K562 (cell line): Measurements from ENCODE around the gene TRIM44. TPM values are rescaled to one million over a fixed set of nuclear protein-coding genes. Genes with fewer than 3 reads are reported as not detected.

Experiments
- CREB1 ChIP-seq, 2 experiments: sonication (generic) in 1 of 2; formaldehyde crosslinking in 1 of 2; IDR thresholded peaks; 2 replicates each; pipeline versions ENCODE4 v1.6.1 to v1.8.0; 2012 to 2022; ENCODE audit warnings: inconsistent platforms in 1 of 2, mild to moderate bottlenecking in 1 of 2, missing genetic modification reagents in 1 of 2, moderate library complexity in 1 of 2
- HDAC1 ChIP-seq, 2 experiments: fragments of 450-650 bp; IDR thresholded peaks; 2 replicates each; pipeline ENCODE4 v1.6.1; 2016 to 2017; ENCODE audit warnings: inconsistent platforms in 1 of 2, mild to moderate bottlenecking in 1 of 2, moderate library complexity in 1 of 2
- KDM2B ChIP-seq: fragments of 250-450 bp; sonication (Bioruptor Pico); IDR thresholded peaks from 2 replicates; pipeline ENCODE4 v1.8.0; 2021; ENCODE audit warnings: mild to moderate bottlenecking, moderate library complexity
- MEIS2 ChIP-seq: fragments of 450-650 bp; IDR thresholded peaks from 2 replicates; pipeline ENCODE4 v1.6.1; 2014; ENCODE audit warnings: mild to moderate bottlenecking; ENCODE audit not compliant: partially characterized antibody
- POLR2G ChIP-seq: fragments of 200-400 bp; formaldehyde crosslinking; IDR thresholded peaks from 2 replicates; pipeline ENCODE4 v1.6.1; 2017; ENCODE audit warnings: low read depth, mild to moderate bottlenecking, antibody characterized with exemption, low read length, moderate library complexity
- RNF2 ChIP-seq: sonication (generic); IDR thresholded peaks from 2 replicates; pipeline ENCODE4 v1.6.1; 2016
- SLC30A9 ChIP-seq: fragments of 250-450 bp; sonication (Bioruptor Pico); IDR thresholded peaks from 2 replicates; pipeline ENCODE4 v1.8.0; 2022; ENCODE audit warnings: mild to moderate bottlenecking, moderate library complexity
- STAT5B ChIP-seq: fragments of 250-450 bp; sonication (Bioruptor Pico); IDR thresholded peaks from 2 replicates; pipeline ENCODE4 v1.8.0; 2021; ENCODE audit warnings: mild to moderate bottlenecking, inconsistent platforms
- TBL1XR1 ChIP-seq, 2 experiments: IDR thresholded peaks; 2 replicates each; pipeline ENCODE4 v1.6.1; 2012; ENCODE audit warnings: improper control_type of control experiment in 2 of 2, low read length in 2 of 2, mild to moderate bottlenecking in 1 of 2
- YY1 ChIP-seq, 3 experiments: IDR thresholded peaks; 2 replicates each; pipeline ENCODE4 v1.6.1; 2011; ENCODE audit warnings: low read length in 2 of 3, mild to moderate bottlenecking in 2 of 3, moderate library complexity in 2 of 3, borderline replicate concordance in 1 of 3, control low read depth in 1 of 3, low read depth in 1 of 3; ENCODE audit not compliant: insufficient read depth in 3 of 3, insufficient replicate concordance in 2 of 3, control insufficient read depth in 1 of 3, insufficient read length in 1 of 3; ENCODE audit errors: extremely low read depth in 1 of 3
- ZFP1 ChIP-seq: fragments of 450-650 bp; formaldehyde crosslinking; IDR thresholded peaks from 2 replicates; pipeline ENCODE4 v1.4.0; 2020; ENCODE audit warnings: mild to moderate bottlenecking, mixed read lengths
- ZNF507 ChIP-seq: conservative IDR thresholded peaks from 2 replicates; pipeline ENCODE4 v1.6.1; 2017; ENCODE audit warnings: missing genetic modification characterization, missing compliant biosample characterization
- polyA plus RNA-seq, 8 experiments: library from polyadenylated mRNA; depleted of rRNA in 4 of 8; stranded (reverse) in 5 of 8; unstranded in 3 of 8; fragments of >200 nt; fragmentation: Nextera tagmentation in 2 of 8; fragmentation: Illumina TruSeq in 1 of 8; extraction: Ambion mirVana in 2 of 8; extraction: Trizol in 1 of 8; gene quantifications; 2 replicates each; pipeline versions ENCODE4 v1.2.1 to v1.2.3, GENCODE V29; 2011 to 2014; ENCODE audit warnings: inconsistent platforms in 1 of 8, missing spikeins in 1 of 8
- total RNA-seq, 7 experiments: library from RNA; depleted of rRNA in 6 of 7; stranded (reverse); fragments of >200 nt in 6 of 7; fragmentation: Illumina TruSeq in 2 of 7; extraction: Trizol in 2 of 7; gene quantifications; 2 replicates each; pipeline versions ENCODE4 v1.2.1 to v1.2.3, GENCODE V29; 2011 to 2021; ENCODE audit warnings: low replicate concordance in 1 of 7
- TF ChIP-seq, protein P1 (sequence below), 2 experiments: IDR thresholded peaks in 1 of 2; conservative IDR thresholded peaks in 1 of 2; 2 replicates each; pipeline ENCODE4 v1.6.1; 2016; ENCODE audit warnings: low read depth in 2 of 2, mild to moderate bottlenecking in 1 of 2, missing compliant biosample characterization in 1 of 2, missing genetic modification characterization in 1 of 2, moderate library complexity in 1 of 2
- TF ChIP-seq, protein P2 (sequence below): fragments of 450-650 bp; IDR thresholded peaks from 2 replicates; pipeline ENCODE4 v1.6.1; 2016
- TF ChIP-seq, protein P3 (sequence below): fragments of 250-450 bp; sonication (Bioruptor Pico); IDR thresholded peaks from 2 replicates; pipeline ENCODE4 v1.8.0; 2022; ENCODE audit warnings: inconsistent platforms, mild to moderate bottlenecking, moderate library complexity, borderline replicate concordance
- TF ChIP-seq, protein P4 (sequence below): fragments of 250-450 bp; sonication (Bioruptor Pico); IDR thresholded peaks from 2 replicates; pipeline ENCODE4 v1.5.0; 2021
- TF ChIP-seq, protein P5 (sequence below): fragments of 150-350 bp; conservative IDR thresholded peaks from 2 replicates; pipeline ENCODE4 v1.6.1; 2014; ENCODE audit warnings: low read length

The TRIM44 gene
- total and polyA plus RNA-seq, 9 of the 15 experiments (the other 6 are each of a cell fraction or from before 2014, with no cell fraction given), result 8.3 to 105 (median 37.2) TPM

DNA sequence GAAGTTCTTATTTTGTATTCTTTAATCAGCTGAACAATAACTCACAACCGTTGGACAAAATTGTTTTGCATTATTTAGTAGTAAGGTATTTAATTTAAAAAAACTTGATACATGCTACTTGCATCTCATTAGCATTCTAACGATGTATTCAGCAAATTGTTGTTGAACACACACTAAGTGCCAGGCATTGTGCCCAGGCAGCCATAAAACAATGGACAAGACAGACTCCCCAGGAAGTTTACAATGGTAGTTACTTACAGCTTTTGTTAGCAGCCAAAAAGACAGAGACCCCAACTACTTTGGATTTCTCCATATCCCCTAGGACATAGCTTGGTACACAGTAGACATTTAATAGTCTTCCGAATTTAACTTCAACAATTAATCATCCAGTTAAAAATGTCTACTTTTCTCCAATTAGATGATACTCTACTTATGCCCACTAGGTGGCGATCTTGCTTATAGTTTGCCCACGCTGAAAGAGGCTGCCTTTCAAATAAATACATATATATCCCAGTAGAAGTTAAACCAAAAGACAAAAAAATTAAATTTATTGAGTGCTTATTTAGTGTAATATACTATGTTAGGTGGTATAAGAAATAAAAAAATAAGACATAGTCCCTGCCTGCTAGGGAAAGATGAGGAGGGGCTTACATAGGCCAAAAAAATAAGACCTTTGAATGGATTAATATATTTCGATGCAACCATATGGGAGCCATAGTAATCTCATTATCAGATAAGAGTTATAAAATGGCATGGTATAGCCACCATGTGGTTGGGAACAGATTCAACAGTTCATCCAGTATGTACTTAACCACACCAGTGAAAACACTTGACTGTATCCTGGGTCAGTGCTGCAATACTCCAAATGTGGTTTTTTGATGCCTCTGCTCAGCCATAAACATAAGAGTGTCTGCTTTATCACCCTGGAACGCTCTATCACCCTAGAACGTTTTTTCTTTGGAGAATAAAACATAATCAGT is 46.4 kb upstream of the TRIM44 start (continued):
- TF ChIP-seq CREB1 (IDR thresholded peaks at IDR 0.05) (no peak), CREB1 (CRISPR knock-in tag; IDR thresholded peaks at IDR 0.05) (no peak), POLR2G (no peak), HDAC1 (IDR thresholded peaks at IDR 0.05) (no peak), SLC30A9 (CRISPR knock-in tag) (no peak), ZFP1 (CRISPR knock-in tag) (no peak), STAT5B (no peak), ZNF507 (tag) (no peak), RNF2 (no peak), TBL1XR1 (IDR thresholded peaks at IDR 0.05; ENCODE audit: low read length in 2 of 2) (no peak), MEIS2 (peak; percentile 83), YY1 (IDR thresholded peaks at IDR 0.05; ENCODE audit: borderline replicate concordance in 1 of 3, control insufficient read depth in 1 of 3, extremely low read depth in 1 of 3, insufficient read depth in 3 of 3, insufficient read length in 1 of 3, insufficient replicate concordance in 2 of 3, low read depth in 1 of 3, low read length in 2 of 3) (no peak), KDM2B (no peak)
- TF ChIP-seq, protein P1, sequence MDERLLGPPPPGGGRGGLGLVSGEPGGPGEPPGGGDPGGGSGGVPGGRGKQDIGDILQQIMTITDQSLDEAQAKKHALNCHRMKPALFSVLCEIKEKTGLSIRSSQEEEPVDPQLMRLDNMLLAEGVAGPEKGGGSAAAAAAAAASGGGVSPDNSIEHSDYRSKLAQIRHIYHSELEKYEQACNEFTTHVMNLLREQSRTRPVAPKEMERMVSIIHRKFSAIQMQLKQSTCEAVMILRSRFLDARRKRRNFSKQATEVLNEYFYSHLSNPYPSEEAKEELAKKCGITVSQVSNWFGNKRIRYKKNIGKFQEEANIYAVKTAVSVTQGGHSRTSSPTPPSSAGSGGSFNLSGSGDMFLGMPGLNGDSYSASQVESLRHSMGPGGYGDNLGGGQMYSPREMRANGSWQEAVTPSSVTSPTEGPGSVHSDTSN (CRISPR knock-in tag; IDR thresholded peaks at IDR 0.05; ENCODE audit: low read depth), result no peak
- TF ChIP-seq, protein P1 (tag; conservative IDR thresholded peaks at IDR 0.05; ENCODE audit: low read depth), result peak; percentile 87
- TF ChIP-seq, protein P2, sequence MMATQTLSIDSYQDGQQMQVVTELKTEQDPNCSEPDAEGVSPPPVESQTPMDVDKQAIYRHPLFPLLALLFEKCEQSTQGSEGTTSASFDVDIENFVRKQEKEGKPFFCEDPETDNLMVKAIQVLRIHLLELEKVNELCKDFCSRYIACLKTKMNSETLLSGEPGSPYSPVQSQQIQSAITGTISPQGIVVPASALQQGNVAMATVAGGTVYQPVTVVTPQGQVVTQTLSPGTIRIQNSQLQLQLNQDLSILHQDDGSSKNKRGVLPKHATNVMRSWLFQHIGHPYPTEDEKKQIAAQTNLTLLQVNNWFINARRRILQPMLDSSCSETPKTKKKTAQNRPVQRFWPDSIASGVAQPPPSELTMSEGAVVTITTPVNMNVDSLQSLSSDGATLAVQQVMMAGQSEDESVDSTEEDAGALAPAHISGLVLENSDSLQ, result peak; percentile 68
- TF ChIP-seq, protein P3, sequence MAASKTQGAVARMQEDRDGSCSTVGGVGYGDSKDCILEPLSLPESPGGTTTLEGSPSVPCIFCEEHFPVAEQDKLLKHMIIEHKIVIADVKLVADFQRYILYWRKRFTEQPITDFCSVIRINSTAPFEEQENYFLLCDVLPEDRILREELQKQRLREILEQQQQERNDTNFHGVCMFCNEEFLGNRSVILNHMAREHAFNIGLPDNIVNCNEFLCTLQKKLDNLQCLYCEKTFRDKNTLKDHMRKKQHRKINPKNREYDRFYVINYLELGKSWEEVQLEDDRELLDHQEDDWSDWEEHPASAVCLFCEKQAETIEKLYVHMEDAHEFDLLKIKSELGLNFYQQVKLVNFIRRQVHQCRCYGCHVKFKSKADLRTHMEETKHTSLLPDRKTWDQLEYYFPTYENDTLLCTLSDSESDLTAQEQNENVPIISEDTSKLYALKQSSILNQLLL (CRISPR knock-in tag), result no peak
- TF ChIP-seq, protein P4, sequence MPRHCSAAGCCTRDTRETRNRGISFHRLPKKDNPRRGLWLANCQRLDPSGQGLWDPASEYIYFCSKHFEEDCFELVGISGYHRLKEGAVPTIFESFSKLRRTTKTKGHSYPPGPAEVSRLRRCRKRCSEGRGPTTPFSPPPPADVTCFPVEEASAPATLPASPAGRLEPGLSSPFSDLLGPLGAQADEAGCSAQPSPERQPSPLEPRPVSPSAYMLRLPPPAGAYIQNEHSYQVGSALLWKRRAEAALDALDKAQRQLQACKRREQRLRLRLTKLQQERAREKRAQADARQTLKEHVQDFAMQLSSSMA (CRISPR knock-in tag), result no peak
- TF ChIP-seq, protein P5, sequence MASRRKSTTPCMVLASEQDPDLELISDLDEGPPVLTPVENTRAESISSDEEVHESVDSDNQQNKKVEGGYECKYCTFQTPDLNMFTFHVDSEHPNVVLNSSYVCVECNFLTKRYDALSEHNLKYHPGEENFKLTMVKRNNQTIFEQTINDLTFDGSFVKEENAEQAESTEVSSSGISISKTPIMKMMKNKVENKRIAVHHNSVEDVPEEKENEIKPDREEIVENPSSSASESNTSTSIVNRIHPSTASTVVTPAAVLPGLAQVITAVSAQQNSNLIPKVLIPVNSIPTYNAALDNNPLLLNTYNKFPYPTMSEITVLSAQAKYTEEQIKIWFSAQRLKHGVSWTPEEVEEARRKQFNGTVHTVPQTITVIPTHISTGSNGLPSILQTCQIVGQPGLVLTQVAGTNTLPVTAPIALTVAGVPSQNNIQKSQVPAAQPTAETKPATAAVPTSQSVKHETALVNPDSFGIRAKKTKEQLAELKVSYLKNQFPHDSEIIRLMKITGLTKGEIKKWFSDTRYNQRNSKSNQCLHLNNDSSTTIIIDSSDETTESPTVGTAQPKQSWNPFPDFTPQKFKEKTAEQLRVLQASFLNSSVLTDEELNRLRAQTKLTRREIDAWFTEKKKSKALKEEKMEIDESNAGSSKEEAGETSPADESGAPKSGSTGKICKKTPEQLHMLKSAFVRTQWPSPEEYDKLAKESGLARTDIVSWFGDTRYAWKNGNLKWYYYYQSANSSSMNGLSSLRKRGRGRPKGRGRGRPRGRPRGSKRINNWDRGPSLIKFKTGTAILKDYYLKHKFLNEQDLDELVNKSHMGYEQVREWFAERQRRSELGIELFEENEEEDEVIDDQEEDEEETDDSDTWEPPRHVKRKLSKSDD, result no peak
